ENCODE data around the gene MYO18B.

The MYO18B gene

GRCh38 chr22:25902402-25902801, 160.4 kb downstream of the MYO18B start:
- DNase-seq (ENCODE audit: low spot score), result no peak

GRCh38 chr22:25903294-25903693, 161.3 kb downstream of the MYO18B start:
- no peak for DNase-seq (ENCODE audit: low spot score)

- DNase-seq (ENCODE audit: low spot score), result no peak
These were observed 166.2 kb downstream of the MYO18B start for GRCh38 chr22:25908212-25908611.

GRCh38 chr22:25908755-25909154, 166.8 kb downstream of the MYO18B start:
- DNase-seq (ENCODE audit: low spot score), result no peak

GRCh38 chr22:25909614-25910387, 167.8 kb downstream of the MYO18B start:
- DNase-seq (ENCODE audit: low spot score), result no peak

GRCh38 chr22:25911243-25911972, 169.4 kb downstream of the MYO18B start:
- DNase-seq (ENCODE audit: low spot score), result no peak

GRCh38 chr22:25919452-25919851, 177.5 kb downstream of the MYO18B start:
- DNase-seq (ENCODE audit: low spot score), result no peak

- DNase-seq (ENCODE audit: low spot score), result no peak
These were observed 180.2 kb downstream of the MYO18B start for GRCh38 chr22:25922141-25922540.

GRCh38 chr22:25923914-25924313, 181.9 kb downstream of the MYO18B start:
- no peak for DNase-seq (ENCODE audit: low spot score)

- DNase-seq (ENCODE audit: low spot score), result no peak
These were observed 186.1 kb downstream of the MYO18B start for GRCh38 chr22:25928038-25928437.

- DNase-seq (ENCODE audit: low spot score), result no peak
These were observed 187.4 kb downstream of the MYO18B start for GRCh38 chr22:25929321-25929878.

GRCh38 chr22:25930083-25930482, 188.1 kb downstream of the MYO18B start:
- no peak for DNase-seq (ENCODE audit: low spot score)

GRCh38 chr22:25930788-25931310, 188.9 kb downstream of the MYO18B start:
- DNase-seq (ENCODE audit: low spot score), result no peak

GRCh38 chr22:25933158-25933788, 191.3 kb downstream of the MYO18B start:
- DNase-seq (ENCODE audit: low spot score), result no peak

- DNase-seq (ENCODE audit: low spot score), result no peak
These were observed 193.5 kb downstream of the MYO18B start for GRCh38 chr22:25935266-25936058.

GRCh38 chr22:25938151-25938550, 196.2 kb downstream of the MYO18B start:
- DNase-seq (ENCODE audit: low spot score), result no peak

- no peak for DNase-seq (ENCODE audit: low spot score)
These were observed 197.4 kb downstream of the MYO18B start for GRCh38 chr22:25939384-25939783.

- DNase-seq (ENCODE audit: low spot score), result no peak
These were observed 198.5 kb downstream of the MYO18B start for GRCh38 chr22:25940479-25940878.

- DNase-seq (ENCODE audit: low spot score), result no peak
These were observed 199.5 kb downstream of the MYO18B start for GRCh38 chr22:25941365-25941960.

GRCh38 chr22:25942115-25942855, 200.3 kb downstream of the MYO18B start:
- no peak for DNase-seq (ENCODE audit: low spot score)

Measured in CD4-positive, alpha-beta T cell treated with Interleukin-6 at 100 ng/mL for 8 hours (primary cell).